Sigmoid colon (tissue), 7 donors: Measurements from ENCODE around the gene ARSB. TPM values are rescaled to one million over a fixed set of nuclear protein-coding genes. Genes with fewer than 3 reads are reported as not detected.
"Not testable (repeated sequence)": the region's sequence is repeated elsewhere in the genome, so short reads cannot be mapped to it uniquely, and the experiment has no call there.

Experiments used
- DNase-seq: peaks from one replicate; pipeline ENCODE4 v3.0.0-alpha.2; 2019
- H3K27ac ChIP-seq, 4 donors: fragments of 200-600 bp; sonication (generic); one replicate each; pipeline ENCODE4 v1.5.1; 2016 to 2019; ENCODE audit warnings: mild to moderate bottlenecking in 1 of 4
- H3K27me3 ChIP-seq, 3 donors: fragments of 200-600 bp; sonication (generic); one replicate each; pipeline ENCODE4 v1.5.1; 2019; ENCODE audit warnings: mild to moderate bottlenecking in 1 of 3
- H3K36me3 ChIP-seq, 4 donors: fragments of 200-600 bp; sonication (generic); one replicate each; pipeline ENCODE4 v1.5.1; 2016 to 2019
- H3K4me1 ChIP-seq, 4 donors: fragments of 200-600 bp; sonication (generic); one replicate each; pipeline ENCODE4 v1.5.1; 2017 to 2019
- H3K4me3 ChIP-seq, 4 donors: fragments of 200-600 bp; sonication (generic); one replicate each; pipeline ENCODE4 v1.5.1; 2017 to 2019; ENCODE audit warnings: mild to moderate bottlenecking in 2 of 4, moderate library complexity in 1 of 4
- H3K9me3 ChIP-seq, 4 donors: fragments of 200-600 bp in 3 of 4; sonication (generic) in 3 of 4; one replicate each; pipeline versions ENCODE4 v1.5.1 to v1.6.1; 2013 to 2019
- CTCF ChIP-seq, 4 experiments: fragments of 450-650 bp in 3 of 4; fragments of 200-600 bp in 1 of 4; IDR thresholded peaks; one replicate each; pipeline ENCODE4 v1.5.1; 2016 to 2019; ENCODE audit warnings: antibody characterized with exemption in 4 of 4, mild to moderate bottlenecking in 3 of 4, moderate library complexity in 2 of 4
- EP300 ChIP-seq, 4 donors: sonication (generic); formaldehyde crosslinking; IDR thresholded peaks; one replicate each; pipeline ENCODE4 v1.6.1; 2017; ENCODE audit warnings: antibody characterized with exemption in 4 of 4
- POLR2A ChIP-seq, 2 donors: fragments of 450-650 bp; IDR thresholded peaks; one replicate each; pipeline ENCODE4 v1.6.1; 2016; ENCODE audit warnings: antibody characterized with exemption in 2 of 2, mild to moderate bottlenecking in 2 of 2, moderate library complexity in 2 of 2
- POLR2AphosphoS5 ChIP-seq, 4 donors: sonication (generic); formaldehyde crosslinking; IDR thresholded peaks; one replicate each; pipeline ENCODE4 v1.6.1; 2017; ENCODE audit warnings: antibody characterized with exemption in 4 of 4
- WGBS, 2 donors: extraction: QIAGEN DNeasy Blood & Tissue Kit; methylation state at CpG; one replicate each; pipeline ENCODE4 v1.1.7; 2013; 5-methylcytosine and 5-hydroxymethylcytosine counted together
- intact Hi-C: fragments of 100-400 bp; cut with DNase I; formaldehyde crosslinking; loops from one replicate; pipeline ENCODE4 v1.15.1; 2023
- polyA plus RNA-seq, 3 donors: library from polyadenylated mRNA; stranded (reverse); fragments of 200-250 nt; gene quantifications; one replicate each; pipeline ENCODE4 v1.2.3, GENCODE V29; 2013
- total RNA-seq, 4 donors: library from RNA; depleted of rRNA; stranded (reverse); fragments of >200 nt; gene quantifications; one replicate each; pipeline ENCODE4 v1.1.0, GENCODE V29; 2016
- donor health status: healthy with polysubstance abuse.
- donor health status: Bipolar disorder and iron deficiency.
- donor health status: healthy.

ARSB gene
- total and polyA plus RNA-seq, 7 donors, result 1.2 to 22.2 (median 8.6) TPM

- Histone ChIP-seq H3K9me3 (no peaks in the 10 kb centered on the region), H3K4me1 (peaks cover 0 to 26% (median 21%) of the 10 kb centered on the region in 4 donors), H3K36me3 (no peaks in the 10 kb centered on the region), H3K27ac (peak overlapping the region; percentile 95 to 100 (median 98)), H3K27me3 (no peaks in the 10 kb centered on the region), H3K4me3 (peak overlapping the region; percentile 71 to 97 (median 78))
- intact Hi-C loops, result loop anchor here (10.0 kb wide), 1 partner anchor 690 kb away; the partner anchor contains the start of gene AP3B1
- DNase-seq, result peak; percentile 93
- WGBS, 2 donors, result 0 to 1% methylated on average over 79 of the region's 79 CpGs
- TF ChIP-seq POLR2AphosphoS5 (IDR thresholded peaks at IDR 0.05), result peak; percentile 41 to 74 (median 58)
- TF ChIP-seq POLR2A (IDR thresholded peaks at IDR 0.05), result peak in 1 of 2 donors; percentile 22
- no peak for TF ChIP-seq EP300 (IDR thresholded peaks at IDR 0.05)
- TF ChIP-seq CTCF (IDR thresholded peaks at IDR 0.05), result peak; percentile 27 to 56 (median 39)
Measured at GRCh38 chr5:78984439-78985115, 533 bp downstream of the ARSB start.

- H3K4me3 ChIP-seq, result peak overlapping the region; percentile 71 to 97 (median 78)
- H3K27ac ChIP-seq, result peak overlapping the region; percentile 95 to 100 (median 98)
- no peaks in the 10 kb centered on the region for H3K9me3 ChIP-seq
- 26 to 29% methylated on average over 17 of the region's 17 CpGs for WGBS, 2 donors
- H3K36me3 ChIP-seq, result no peaks in the 10 kb centered on the region
- H3K4me1 ChIP-seq, result peaks cover 0 to 26% (median 21%) of the 10 kb centered on the region in 4 donors
- no peak for DNase-seq
- TF ChIP-seq POLR2A (IDR thresholded peaks at IDR 0.05), result no peak
- TF ChIP-seq CTCF (IDR thresholded peaks at IDR 0.05), result no peak
- TF ChIP-seq EP300 (IDR thresholded peaks at IDR 0.05), result no peak
- TF ChIP-seq POLR2AphosphoS5 (IDR thresholded peaks at IDR 0.05), result no peak
- intact Hi-C loops, result loop anchor here (10.0 kb wide), 1 partner anchor 689 kb away; the partner anchor contains the start of gene AP3B1
- H3K27me3 ChIP-seq, result no peaks in the 10 kb centered on the region
Measured at GRCh38 chr5:78983601-78984438, 1.3 kb downstream of the ARSB start.

GRCh38 chr5:78983194-78983593, 1.9 kb downstream of the ARSB start:
- intact Hi-C loops, result loop anchor here (10.0 kb wide), 1 partner anchor 688 kb away; the partner anchor contains the start of gene AP3B1
- not testable (repeated sequence) for H3K36me3 ChIP-seq, DNase-seq, H3K4me3 ChIP-seq, H3K9me3 ChIP-seq, H3K27me3 ChIP-seq
- Histone ChIP-seq H3K4me1 (peaks cover 0 to 26% (median 21%) of the 10 kb centered on the region in 4 donors), H3K27ac (peak overlapping the region in 3 of 4 donors; percentile 95 to 99 (median 97))
- 93 to 96% methylated on average over 9 of the region's 9 CpGs for WGBS, 2 donors

- Histone ChIP-seq H3K36me3 (no peaks in the 10 kb centered on the region), H3K9me3 (no peaks in the 10 kb centered on the region), H3K27me3 (no peaks in the 10 kb centered on the region), H3K27ac (peak overlapping the region in 1 of 4 donors; percentile 18), H3K4me1 (peaks cover 0 to 17% (median 11%) of the 10 kb centered on the region in 4 donors), H3K4me3 (no peak overlapping the region)
- no peak for DNase-seq
- no peak for TF ChIP-seq POLR2A (IDR thresholded peaks at IDR 0.05)
- TF ChIP-seq POLR2AphosphoS5 (IDR thresholded peaks at IDR 0.05), result no peak
- no peak for TF ChIP-seq CTCF (IDR thresholded peaks at IDR 0.05)
- no peak for TF ChIP-seq EP300 (IDR thresholded peaks at IDR 0.05)
- intact Hi-C loops, result loop anchor here (10.0 kb wide), 1 partner anchor 685 kb away; the partner anchor contains the start of gene AP3B1
Measured at GRCh38 chr5:78979909-78980308, 5.2 kb downstream of the ARSB start.
